GM21723 (cell line): Measurements from ENCODE around the gene SAE1.
"Not testable (repeated sequence)": the region's sequence is repeated elsewhere in the genome, so short reads cannot be mapped to it uniquely, and the experiment has no call there.

Experiments used
- ATAC-seq: cut with Tn5 transposase; IDR thresholded peaks from one replicate; pipeline ENCODE4 v1.9.1; 2021; ENCODE audit warnings: mild to moderate bottlenecking, moderate library complexity; ENCODE audit not compliant: unreplicated experiment

SAE1 gene

DNA sequence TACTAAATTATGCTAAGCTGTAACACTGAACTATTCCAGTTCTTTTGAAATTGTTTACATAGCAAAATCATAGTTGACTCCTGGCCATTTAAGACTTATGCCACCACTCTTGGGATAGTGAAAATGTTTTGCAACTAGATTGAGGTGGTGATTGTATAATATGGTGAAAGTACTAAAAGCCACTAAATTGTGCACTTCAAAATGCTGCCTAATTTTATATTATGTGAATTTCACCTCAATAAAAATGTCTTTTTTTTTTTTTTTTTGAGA, 5.0 kb upstream of the SAE1 start:
- ATAC-seq, result no peak

DNA sequence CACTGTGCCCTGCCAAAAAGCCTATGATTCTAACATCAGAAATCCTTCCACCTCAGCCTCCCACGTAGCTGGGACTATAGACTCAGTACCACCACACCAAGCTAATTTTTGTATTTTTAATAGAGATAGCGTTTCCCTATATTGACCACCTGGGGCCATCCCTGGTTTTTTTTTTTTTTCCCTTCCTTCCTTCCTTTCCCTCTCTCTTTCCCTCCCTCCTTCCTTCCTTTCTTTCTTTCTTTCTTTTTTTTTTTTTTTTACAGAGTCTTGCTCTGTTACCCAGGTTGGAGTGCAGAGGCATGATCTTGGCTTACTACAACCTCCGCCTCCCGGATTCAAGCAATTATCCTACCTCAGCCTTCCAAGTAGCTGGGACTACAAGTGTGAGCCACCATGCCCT, 1.1 kb upstream of the SAE1 start:
- ATAC-seq, result no peak

DNA sequence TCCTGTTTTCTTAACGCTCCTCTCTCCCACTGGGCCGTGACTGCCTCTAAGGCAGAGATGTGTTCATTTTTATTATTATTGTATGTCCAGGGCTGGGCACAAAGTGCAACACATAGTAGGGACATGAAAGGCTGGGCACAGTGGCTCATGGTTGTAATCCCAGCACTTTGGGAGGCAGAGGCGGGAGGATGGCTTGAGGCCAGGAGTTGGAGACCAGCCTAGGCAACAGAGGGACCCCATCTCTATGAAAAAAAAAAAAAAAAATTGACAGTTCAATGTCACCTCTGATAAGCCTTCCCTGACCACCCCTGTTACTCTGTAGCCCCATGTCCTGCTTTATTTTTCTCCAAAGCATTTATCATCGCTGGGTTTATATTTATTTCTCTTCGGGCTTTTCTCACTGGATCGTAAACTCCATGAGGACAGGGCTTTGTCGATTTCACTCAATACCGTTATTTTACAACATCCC, 481 bp upstream of the SAE1 start:
- no peak for ATAC-seq

DNA sequence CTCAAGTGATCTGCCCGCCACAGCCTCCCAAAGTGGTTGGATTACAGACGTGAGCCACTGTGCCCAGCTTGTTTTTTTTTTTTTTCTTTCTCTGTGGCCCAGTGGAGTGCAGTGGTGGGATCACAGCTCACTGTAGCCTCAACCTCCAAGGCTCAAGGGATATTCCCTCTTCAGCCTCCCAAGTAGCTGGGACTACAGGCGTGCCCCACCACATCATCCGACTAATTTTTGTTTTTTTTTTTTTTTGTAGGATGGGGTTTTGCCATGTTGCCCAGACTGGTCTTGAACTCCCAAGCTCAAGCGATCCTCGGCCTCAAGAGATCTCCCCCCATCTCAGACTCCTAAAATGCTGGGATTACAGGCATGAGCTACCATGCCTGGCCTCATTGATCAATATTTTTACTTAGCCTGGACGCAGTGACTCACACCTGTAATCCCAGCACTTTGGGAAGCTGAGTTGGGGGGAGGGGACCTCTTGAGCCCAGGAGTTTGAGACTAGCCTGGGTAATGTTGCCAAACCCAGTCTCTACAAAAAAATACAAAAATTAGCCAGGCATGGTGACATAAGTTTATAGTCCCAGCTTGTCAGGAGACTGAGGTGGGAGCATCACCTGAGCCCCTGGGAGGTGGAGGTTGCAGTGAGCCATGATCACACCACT, 1.7 kb downstream of the SAE1 start:
- ATAC-seq, result no peak

DNA sequence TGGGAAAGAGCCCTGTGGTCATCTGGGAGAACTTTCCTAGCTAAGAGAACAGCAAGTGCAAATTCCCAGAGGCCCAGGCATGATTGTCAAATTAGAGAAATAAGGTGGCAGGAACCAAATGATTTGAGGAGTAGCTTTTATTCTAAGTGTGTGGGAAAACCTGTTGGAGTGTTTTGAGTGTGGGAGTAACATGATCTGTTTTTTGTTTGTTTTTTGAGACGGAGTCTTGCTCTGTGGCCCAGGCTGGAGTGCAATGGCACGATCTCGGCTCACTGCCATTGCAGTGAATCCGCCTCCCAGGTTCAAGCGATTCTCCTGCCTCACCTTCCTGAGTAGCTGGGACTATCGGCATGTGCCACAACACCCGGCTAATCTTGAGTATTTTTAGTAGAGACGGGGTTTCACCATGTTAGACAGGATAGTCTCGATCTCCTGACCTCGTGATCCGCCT, 2.4 kb downstream of the SAE1 start:
- ATAC-seq, result no peak

DNA sequence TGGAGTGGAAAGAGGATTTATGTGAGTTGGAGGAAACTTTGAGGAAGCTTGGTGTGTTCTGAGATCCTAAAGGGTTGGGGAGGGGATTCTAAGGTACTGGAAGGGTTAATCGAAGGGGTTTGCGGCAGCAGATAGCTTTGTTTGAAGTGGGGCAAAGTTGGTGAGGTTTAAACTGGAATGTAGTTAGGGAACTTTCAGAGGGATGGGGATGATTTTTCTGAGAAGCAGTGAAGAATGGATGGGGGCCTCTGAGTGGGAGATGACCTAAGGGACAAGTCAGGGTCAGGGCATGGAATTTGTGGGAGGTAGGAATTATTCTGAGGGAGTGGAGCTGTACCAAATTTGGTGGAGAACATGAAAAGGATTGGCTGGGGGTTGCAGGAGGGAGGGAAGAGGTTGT, 3.9 kb downstream of the SAE1 start:
- ATAC-seq, result no peak

DNA sequence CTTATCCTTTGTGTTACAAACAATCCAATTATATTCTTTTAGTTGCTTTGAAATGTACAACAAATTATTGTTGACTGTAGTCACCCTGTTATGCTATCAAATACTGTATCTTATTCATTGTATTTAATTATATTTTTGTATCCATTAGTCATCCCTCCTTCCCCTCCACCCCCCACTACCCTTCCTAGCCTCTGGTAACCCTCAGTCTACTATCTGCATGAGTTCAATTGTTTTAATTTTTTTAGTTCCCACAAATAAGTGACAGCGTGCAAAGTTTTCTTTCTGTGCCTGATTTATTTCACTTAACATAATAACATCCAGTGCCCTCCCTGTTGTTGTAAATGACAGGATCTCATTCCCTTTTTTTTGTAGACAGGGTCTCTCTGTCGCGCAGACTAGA, 4.5 kb downstream of the SAE1 start:
- ATAC-seq, result no peak

DNA sequence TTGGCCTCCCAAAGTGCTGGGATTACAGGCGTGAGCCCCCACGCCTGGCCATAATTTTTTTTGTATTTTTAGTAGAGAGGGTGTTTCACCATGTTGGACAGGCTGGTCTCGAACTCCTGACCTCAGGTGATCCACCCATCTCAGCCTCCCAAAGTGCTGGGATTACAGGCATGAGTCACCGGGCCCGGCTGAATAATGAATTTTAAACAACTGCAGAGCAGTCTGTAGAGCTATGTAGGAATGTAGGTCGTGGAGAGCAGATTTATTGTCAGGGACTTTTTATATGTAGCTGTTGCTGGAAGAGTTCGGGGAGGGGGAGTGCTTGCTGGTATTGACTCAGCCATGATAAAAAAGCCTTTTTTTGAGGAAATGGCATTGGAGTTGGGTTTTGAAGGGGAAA, 10.6 kb downstream of the SAE1 start:
- not testable (repeated sequence) for ATAC-seq

DNA sequence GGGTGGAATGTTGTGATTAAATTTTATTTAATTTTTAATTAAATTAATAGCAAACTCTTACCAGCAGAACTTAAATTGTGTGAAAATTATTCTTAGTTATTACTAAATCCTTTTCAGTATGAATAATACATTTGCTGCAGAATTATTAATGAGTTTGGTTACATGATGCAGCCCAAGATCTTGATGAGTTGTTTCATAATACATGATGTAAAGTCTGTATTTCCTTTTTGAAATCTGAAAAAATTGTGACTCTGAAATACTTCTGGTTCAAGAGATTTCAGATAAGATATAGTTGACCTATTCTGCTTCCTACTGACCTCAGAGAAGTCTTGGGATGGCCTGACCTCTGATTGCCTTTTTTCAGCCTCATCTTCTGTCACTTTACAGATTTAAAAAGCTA, 11.1 kb downstream of the SAE1 start:
- no peak for ATAC-seq

DNA sequence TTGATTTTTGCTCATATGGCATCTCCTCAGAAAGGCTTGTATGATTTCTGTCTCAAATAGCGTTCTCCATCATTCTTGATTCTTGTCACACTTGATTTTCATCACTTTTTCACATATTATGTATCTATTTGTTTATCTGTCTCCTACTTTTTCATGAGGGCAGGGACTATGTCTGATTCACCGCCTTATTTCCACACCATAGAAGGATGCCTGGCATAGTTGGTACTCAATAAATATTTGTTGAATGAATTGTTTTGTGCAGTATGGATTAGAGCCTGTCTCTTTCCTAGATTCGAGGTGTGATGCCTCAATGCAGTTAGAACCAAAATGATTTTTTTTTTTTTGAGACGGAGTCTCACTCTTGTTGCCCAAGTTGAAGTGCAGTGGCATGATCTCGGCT, 12.1 kb downstream of the SAE1 start:
- no peak for ATAC-seq

DNA sequence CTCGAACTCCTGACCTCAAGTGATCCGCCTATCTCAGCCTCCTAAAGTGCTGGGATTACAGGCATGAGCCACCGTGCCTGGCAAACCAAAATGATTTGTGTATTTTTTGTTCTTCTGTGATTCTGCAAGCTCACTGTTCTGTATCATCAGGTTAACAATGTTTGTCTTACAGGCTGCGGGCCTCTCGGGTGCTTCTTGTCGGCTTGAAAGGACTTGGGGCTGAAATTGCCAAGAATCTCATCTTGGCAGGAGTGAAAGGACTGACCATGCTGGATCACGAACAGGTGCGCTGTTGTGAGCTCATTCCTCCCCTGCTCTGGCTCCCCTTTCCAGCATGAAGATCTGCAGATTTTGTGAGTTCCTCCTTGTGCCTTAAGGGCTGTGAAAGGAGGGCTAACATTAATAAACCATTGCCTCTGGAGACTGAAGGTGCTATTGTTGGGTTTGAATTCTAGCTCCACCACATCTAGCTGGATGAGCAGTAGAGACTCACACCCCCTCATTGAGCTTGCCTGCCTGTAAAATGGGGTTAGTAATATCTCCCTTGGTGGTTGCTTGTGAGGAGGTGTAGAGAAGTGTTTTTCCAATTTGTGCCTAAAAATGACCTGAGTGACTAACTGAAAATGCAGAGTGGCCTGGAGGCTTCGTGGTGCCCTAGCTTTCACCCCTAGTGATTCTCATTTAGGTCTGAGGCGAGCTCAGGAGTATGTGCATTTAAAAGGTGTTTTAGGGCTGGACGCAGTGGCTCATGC, 12.9 kb downstream of the SAE1 start:
- no peak for ATAC-seq

DNA sequence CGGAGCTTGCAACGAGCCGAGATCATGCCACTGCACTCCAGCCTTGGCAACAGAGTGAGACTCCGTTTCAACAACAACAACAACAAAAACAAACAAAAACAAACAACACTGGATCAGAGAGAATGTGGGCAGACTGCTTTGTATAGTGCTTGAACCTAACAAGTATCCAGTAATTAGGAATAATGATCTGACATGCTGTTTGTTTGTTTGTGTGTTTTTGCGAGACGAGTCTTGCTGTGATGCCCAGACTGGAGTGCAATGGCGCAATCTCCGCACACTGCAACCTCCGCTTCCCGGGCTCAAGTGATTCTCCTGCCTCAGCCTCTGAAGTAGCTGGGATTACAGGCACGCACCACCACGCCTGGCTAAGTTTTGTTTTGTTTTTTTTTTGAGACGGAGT, 14.0 kb downstream of the SAE1 start:
- no peak for ATAC-seq

DNA sequence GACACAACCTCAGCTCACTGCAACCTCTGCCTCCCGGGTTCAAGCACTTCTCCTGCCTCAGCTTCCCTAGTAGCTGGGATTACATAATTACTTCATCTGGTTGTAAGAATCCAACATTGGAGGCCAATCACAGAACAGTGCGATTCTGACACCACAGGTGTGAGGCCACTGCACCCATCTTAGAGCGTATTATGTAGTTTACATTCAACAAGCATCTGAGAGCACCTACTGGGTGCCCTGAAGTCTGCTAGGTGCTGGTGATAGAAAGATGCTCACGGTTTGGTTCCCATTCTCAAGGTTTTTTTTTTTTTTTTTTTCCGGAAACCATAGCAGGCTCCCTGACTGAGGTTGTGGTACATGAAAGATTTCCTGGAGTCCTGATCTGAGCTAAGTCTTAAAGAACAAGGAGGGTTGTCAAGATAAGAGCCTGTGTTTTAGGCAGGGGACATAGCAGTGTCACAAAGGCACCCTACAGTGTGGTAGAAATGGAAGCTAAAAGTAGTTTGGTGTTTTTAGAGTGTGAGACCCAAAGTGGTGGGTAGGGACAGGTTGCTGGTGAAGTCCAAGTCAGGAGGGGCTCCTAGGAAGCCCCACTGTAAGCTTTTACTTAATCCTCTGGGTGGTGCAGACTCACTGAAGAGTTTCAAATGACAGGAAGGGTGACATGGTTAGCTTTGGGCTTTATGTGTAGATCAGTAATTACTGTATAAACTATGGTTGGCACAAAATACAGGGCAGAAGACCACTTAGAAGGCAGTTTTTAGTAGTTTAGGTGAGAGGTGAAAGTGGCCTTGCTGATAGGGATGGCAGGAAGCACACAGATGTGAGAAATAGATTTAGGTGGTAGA, 15.2 kb downstream of the SAE1 start:
- ATAC-seq, result no peak

DNA sequence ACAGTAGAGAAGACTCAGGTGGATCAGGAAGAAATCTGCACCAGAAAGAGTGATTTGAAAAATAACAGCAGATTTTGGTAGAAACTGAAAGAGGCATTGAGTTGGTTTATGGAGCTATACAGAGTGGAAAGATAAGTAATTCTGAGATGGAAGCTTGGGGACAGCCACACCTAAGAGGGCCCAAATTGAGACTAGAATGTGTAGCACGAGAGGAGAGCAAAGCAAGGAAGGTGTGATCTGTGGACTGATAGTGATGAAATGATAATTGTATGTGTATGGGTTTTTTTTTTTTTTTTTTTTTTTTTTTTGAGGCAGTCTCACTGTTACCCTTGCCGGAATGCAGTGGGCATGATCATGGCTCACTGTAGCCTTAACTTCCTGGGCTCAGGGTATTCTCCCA, 16.3 kb downstream of the SAE1 start:
- ATAC-seq, result no peak

DNA sequence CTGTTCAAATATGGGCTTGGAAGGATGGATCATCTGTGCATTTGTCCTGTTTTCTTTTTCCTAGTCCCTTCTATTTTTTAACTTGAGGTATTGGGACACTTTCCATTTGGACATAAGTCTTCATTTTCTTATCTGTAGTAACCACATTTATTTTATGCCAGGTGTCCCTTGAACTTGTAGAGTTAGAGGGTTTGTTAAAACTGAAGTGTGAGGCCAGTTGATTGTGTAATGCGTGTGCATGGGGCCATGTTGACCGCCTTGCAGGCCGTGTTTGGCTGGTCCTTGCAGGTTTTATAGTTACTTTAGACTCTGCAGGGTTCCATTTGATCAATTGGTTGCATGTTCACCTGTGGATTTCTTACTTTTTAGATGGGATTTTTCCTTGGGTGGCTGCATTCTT, 21.0 kb downstream of the SAE1 start:
- ATAC-seq, result no peak

DNA sequence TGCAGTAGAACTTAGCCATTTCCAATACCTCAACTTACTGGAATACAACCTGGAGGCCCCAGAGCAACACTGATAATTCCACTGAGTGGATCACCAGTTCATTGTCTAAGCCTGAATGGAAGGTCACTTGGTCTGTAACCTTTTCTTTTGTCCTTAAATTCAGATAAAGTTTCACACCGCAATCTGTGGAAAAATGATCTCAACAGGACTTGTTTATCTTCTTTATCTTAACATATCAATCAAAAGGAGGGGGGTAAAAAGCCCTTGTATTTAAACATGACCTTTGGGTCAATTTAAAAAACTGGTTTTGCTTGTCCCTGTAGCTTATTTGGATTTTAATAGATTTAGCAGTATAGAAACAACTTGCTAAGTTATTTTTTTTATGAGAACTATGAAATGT, 21.6 kb downstream of the SAE1 start:
- no peak for ATAC-seq

DNA sequence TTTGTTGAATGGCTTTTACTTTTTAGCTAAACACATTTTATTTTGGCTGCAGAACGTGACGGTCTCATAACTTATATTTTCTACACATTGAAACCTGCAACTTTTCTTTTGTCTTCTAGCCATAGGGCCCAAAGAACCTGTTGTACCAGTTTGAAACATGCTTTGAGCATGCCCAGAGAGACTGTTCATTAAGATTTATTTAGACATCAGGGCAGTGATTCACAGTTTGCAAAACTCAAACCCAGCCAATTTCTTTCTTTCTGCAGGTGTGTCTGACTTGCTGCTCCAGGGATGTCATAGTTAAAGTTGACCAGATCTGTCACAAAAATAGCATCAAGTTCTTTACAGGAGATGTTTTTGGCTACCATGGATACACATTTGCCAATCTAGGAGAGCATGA, 22.0 kb downstream of the SAE1 start:
- ATAC-seq, result no peak

DNA sequence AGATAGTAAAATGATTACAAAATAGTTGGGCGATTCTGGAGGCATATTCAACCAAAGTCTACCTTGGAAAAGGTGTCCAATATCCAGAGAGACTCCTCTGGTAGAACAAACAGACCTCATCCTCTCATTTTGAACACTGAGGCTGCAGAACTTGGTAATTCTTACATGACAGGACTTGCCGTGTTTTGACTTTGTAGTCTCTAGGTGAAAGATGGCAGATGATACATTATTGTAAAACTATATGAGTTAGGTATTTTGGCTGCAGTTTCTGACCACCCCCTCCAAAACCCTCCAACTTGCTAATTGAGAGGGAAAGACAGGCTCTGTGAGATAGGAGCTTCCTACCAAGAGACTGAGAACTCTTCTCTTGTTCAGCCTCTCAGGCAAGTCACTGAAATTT, 22.6 kb downstream of the SAE1 start:
- no peak for ATAC-seq

DNA sequence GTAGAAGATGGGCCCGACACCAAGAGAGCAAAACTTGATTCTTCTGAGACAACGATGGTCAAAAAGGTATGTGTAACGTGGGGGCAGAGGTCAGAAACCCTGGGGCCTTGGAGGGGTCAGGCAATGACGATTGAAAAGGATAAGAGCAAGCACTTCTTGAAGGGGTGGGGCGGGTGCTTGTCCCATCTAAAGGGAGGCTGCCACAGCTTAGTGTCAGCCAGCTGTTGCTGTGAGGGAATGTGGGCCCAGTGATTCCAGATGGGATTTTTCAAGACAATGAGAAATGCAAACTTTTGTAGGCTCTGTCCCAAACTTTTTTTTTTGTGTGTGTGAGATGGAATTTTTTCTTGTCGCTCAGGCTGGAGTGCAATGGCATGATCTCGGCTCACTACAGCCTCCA, 24.5 kb downstream of the SAE1 start:
- no peak for ATAC-seq

DNA sequence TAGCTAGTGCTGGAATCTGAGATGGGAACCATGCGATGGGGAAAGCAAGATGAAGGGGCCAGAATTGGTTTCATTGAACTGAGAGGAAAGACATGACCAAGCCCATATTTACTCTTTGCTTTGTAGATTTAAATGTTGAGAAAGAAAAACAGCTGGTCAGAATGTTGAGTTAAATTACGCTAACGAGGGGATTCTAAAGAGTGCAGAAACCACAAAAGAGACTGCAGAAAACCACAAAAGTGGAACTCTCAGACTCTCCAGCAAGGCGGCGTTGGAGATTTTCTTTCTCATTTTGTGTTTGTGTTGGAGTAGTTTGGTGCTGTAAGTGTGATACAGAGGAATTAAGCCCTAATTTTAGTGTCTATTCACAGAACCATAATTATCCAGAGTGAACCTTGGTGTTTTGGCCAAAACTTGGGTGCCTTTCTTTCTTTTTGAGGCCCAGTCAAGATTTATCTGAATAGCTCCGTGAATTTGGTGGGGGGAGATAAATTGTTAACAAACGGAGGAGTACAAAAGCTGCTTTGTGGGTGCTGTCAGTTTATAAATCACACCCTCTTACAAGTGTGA, 26.3 kb downstream of the SAE1 start:
- no peak for ATAC-seq

DNA sequence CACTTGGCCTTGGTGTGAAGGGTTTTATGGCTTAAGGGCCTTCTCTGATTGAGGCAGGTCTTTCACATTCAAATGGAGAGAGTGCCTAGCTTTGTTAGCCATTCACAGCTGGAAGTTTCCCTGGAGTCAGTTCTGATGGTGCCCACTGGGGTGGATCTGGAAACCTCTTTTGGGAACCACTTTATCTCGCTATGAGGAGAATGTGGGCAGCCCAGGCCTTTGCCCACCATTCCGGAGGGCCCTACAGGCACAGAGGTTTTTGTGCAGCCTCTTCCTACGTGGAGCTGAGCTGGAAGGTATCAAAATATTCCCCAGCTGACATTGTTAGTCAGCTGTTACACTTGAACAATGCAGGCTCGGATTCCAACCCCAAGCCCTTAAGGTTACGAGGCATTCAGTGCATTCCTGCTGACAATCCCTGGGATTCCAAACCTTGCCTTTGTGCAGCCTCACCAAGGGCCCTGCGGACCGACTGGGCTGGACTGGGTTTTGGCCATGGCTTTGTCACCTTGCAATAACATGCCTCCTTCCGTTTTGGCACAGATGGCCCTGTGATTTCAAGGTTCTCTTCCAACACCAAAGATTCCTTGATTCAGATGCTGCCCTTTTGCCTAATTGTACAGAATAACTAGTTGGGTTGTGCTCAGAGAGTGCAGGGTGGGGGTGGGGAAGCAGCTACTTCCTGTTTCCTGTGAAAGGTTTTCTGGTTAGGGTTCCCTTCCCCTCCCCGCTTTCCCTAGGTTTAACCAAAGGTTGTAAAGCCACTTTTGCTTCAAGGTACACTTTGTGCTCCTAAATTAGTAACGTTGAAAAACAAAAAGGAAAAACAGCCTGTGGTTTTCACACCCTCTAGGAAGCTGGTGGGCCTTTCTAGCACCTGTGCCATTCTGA, 27.0 kb downstream of the SAE1 start:
- ATAC-seq, result no peak
